ENCODE data around the gene FADD.
A peak's percentile ranks its signal among the peaks of the same experiment; 100 is the strongest.

FADD gene

GRCh38 chr11:70202920-70203750, at the start of gene FADD:
TSS of gene FADD (plus strand) at chr11:70203296. CDS start at chr11:70203460, 164 bp downstream.
- peak; percentile 89 for DNase-seq

- no peak for DNase-seq
Observed at GRCh38 chr11:70155386-70155785, 47.7 kb upstream of the FADD start.

- no peak for DNase-seq
Observed at GRCh38 chr11:70156291-70157037, 46.6 kb upstream of the FADD start.

GRCh38 chr11:70158201-70158600, 44.9 kb upstream of the FADD start:
- no peak for DNase-seq

GRCh38 chr11:70158757-70159389, 44.2 kb upstream of the FADD start:
- no peak for DNase-seq

- DNase-seq, result no peak
Observed at GRCh38 chr11:70159627-70160570, 43.2 kb upstream of the FADD start.

GRCh38 chr11:70161043-70161625, 42.0 kb upstream of the FADD start:
- no peak for DNase-seq

- no peak for DNase-seq
Observed at GRCh38 chr11:70164705-70165104, 38.4 kb upstream of the FADD start.

GRCh38 chr11:70167120-70167519, 36.0 kb upstream of the FADD start:
- DNase-seq, result no peak

- no peak for DNase-seq
Observed at GRCh38 chr11:70167723-70168404, 35.2 kb upstream of the FADD start.

- DNase-seq, result no peak
Observed at GRCh38 chr11:70168405-70168754, 34.7 kb upstream of the FADD start.

GRCh38 chr11:70169127-70169526, 34.0 kb upstream of the FADD start:
- no peak for DNase-seq

- DNase-seq, result no peak
Observed at GRCh38 chr11:70169632-70170031, 33.5 kb upstream of the FADD start.

- no peak for DNase-seq
Observed at GRCh38 chr11:70170596-70171210, 32.4 kb upstream of the FADD start.

- DNase-seq, result no peak
Observed at GRCh38 chr11:70173018-70173417, 30.1 kb upstream of the FADD start.

GRCh38 chr11:70174547-70175235, 28.4 kb upstream of the FADD start:
- DNase-seq, result no peak

GRCh38 chr11:70175236-70175698, 27.8 kb upstream of the FADD start:
- DNase-seq, result no peak

GRCh38 chr11:70176940-70177689, 26.0 kb upstream of the FADD start:
- DNase-seq, result peak; percentile 31

- DNase-seq, result no peak
Observed at GRCh38 chr11:70180906-70181305, 22.2 kb upstream of the FADD start.

- DNase-seq, result no peak
Observed at GRCh38 chr11:70182266-70182665, 20.8 kb upstream of the FADD start.
